Breast epithelium (tissue), 3 donors: ENCODE results near the gene MAFG.

ENCODE experiments used
- CTCF ChIP-seq, 3 donors: fragments of 450-650 bp; IDR thresholded peaks; one replicate each; pipeline ENCODE4 v1.5.1; 2016 to 2017; ENCODE audit warnings: antibody characterized with exemption in 3 of 3, mild to moderate bottlenecking in 3 of 3, moderate library complexity in 3 of 3
- POLR2A ChIP-seq: fragments of 450-650 bp; IDR thresholded peaks from one replicate; pipeline ENCODE4 v1.6.1; 2016; ENCODE audit warnings: antibody characterized with exemption, mild to moderate bottlenecking, moderate library complexity
- POLR2AphosphoS5 ChIP-seq, 3 donors: sonication (generic); formaldehyde crosslinking; IDR thresholded peaks; one replicate each; pipeline ENCODE4 v1.6.1; 2017; ENCODE audit warnings: antibody characterized with exemption in 3 of 3

DNA sequence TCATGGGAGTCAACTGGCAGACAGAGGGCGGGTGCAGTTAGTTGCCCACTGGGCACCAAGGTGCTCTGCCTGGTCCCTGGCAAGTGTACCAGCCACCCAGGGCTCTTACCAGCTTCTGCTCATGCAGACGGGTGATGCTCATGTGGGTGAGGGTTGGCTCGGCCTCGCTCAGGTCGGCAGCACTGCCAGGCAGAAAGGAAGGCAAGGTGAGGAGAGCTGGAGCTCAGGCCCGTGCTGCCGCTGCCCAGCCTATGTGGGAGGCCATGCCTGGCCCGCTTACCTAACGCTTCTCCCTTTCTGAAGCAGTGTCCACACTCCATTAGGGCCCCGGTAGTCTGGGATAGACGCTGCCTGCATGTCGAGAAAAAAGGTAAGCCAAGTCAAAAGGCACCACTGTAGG, 12.2 kb downstream of the MAFG start:
- TF ChIP-seq CTCF (IDR thresholded peaks at IDR 0.05) = no peak
- no peak for TF ChIP-seq POLR2A
- no peak for TF ChIP-seq POLR2AphosphoS5 (IDR thresholded peaks at IDR 0.05)
